ENCODE measurements around the gene AACS. TPM values are rescaled to one million over a fixed set of nuclear protein-coding genes. Genes with fewer than 3 reads are reported as not detected.

AACS gene
- total and polyA plus RNA-seq, 2 of the 8 experiments (the other 6 are each of a cell fraction or from before 2014, with no cell fraction given): 51.9 to 52.4 TPM

- no peak overlapping the region for H2AFZ ChIP-seq (ENCODE audit: low read length)
- H3K79me1 ChIP-seq (ENCODE audit: low read depth, low read length): peaks cover 12% of the 10 kb centered on the region
- no peak overlapping the region for H2BK120ac ChIP-seq (replicated peaks; ENCODE audit: low read depth, low read length)
- no peak overlapping the region for H3K4ac ChIP-seq (replicated peaks; ENCODE audit: insufficient read length, low read depth, low read length)
- H3K9me3 ChIP-seq (ENCODE audit: insufficient read depth in 2 of 2, low read depth in 1 of 2, low read length in 1 of 2): no peaks in the 10 kb centered on the region
- H3K4me1 ChIP-seq (replicated peaks in 1 of 4; ENCODE audit: control insufficient read depth in 3 of 4, insufficient read depth in 4 of 4, low read length in 3 of 4): peaks cover 0 to 4% (median 0%) of the 10 kb centered on the region in 4 experiments; a peak in 3 of 7 replicates
- H4K8ac ChIP-seq (ENCODE audit: extremely low read depth, insufficient read depth, low read length): no peak overlapping the region
- H3K23me2 ChIP-seq (ENCODE audit: low read depth, low read length): no peaks in the 10 kb centered on the region
- H3K27me3 ChIP-seq (replicated peaks in 1 of 4; ENCODE audit: control insufficient read depth in 3 of 4, extremely low read depth in 1 of 4, insufficient read depth in 3 of 4, low read length in 3 of 4): no peaks in the 10 kb centered on the region
- no peak overlapping the region for H4K5ac ChIP-seq (ENCODE audit: insufficient read length, low read depth, low read length)
- no peak for DNase-seq (ENCODE audit: low read depth in 1 of 2, low spot score in 2 of 2)
- H4K20me1 ChIP-seq (replicated peaks in 1 of 2; ENCODE audit: control insufficient read depth in 1 of 2, insufficient read depth in 2 of 2, low read length in 2 of 2): peaks cover 2 to 15% of the 10 kb centered on the region in 2 experiments
- no peak overlapping the region for H3K23ac ChIP-seq (ENCODE audit: insufficient read length)
- H3K4me2 ChIP-seq (ENCODE audit: insufficient read depth in 1 of 2, low read depth in 2 of 2, low read length in 2 of 2): no peak overlapping the region
- no peak overlapping the region for H4K91ac ChIP-seq (replicated peaks; ENCODE audit: insufficient read length, low read length)
- peaks cover 0 to 9% of the 10 kb centered on the region in 2 experiments; a peak in 2 of 4 replicates for H3K79me2 ChIP-seq (ENCODE audit: control insufficient read depth in 1 of 2, insufficient read depth in 2 of 2, low read length in 2 of 2)
- FAIRE-seq: no peak
- H3K27ac ChIP-seq (ENCODE audit: low read depth, low read length): no peak overlapping the region
- H2BK12ac ChIP-seq (ENCODE audit: low read depth, low read length): no peak overlapping the region
- no peak overlapping the region for H2BK15ac ChIP-seq (ENCODE audit: low read length)
- peaks cover 9 to 17% (median 11%) of the 10 kb centered on the region in 4 experiments; a peak in 6 of 8 replicates for H3K36me3 ChIP-seq (ENCODE audit: control insufficient read depth in 2 of 4, insufficient read depth in 4 of 4, low read length in 3 of 4)
- 85% methylated on average over 15 of the region's 15 CpGs; no CpG with 5 or more reads in 1 of the 2 experiments for WGBS, 2 experiments (ENCODE audit: extremely low coverage in 1 of 2, insufficient coverage in 1 of 2, insufficient read length in 1 of 2, insufficient replicate concordance in 2 of 2, low coverage in 1 of 2, low lambda C conversion rate in 2 of 2, missing lambda C conversion rate in 1 of 2)
- no peak overlapping the region for H3K18ac ChIP-seq (ENCODE audit: extremely low read depth, low read length)
- no peak overlapping the region for H2BK5ac ChIP-seq (ENCODE audit: low read depth, low read length)
- no peak overlapping the region for H3K9ac ChIP-seq (replicated peaks in 1 of 4; ENCODE audit: extremely low read depth in 1 of 4, low read depth in 3 of 4, low read length in 3 of 4)
- no peak overlapping the region for H3K56ac ChIP-seq (replicated peaks; ENCODE audit: insufficient read length, low read depth, low read length)
- ChIA-PET CTCF (ENCODE audit: partially characterized antibody) (interaction anchor here (0.5 to 1.5 kb wide), 3 partner anchors 9 to 34 kb away, joined by 3 to 10 read pairs (median 4); no protein-coding TSS in a partner anchor), POLR2A (ENCODE audit: partially characterized antibody) (interaction anchor here (2.1 kb wide), 1 partner anchor 11 kb away, joined by 7 read pairs; no protein-coding TSS in a partner anchor)
- no peak overlapping the region for H3K14ac ChIP-seq (ENCODE audit: insufficient read length)
- no peak overlapping the region for H2AK5ac ChIP-seq (ENCODE audit: low read depth, low read length)
- H2BK20ac ChIP-seq (ENCODE audit: low read length): no peak overlapping the region
- no peak overlapping the region for H3K4me3 ChIP-seq (ENCODE audit: extremely low read depth in 1 of 4, insufficient read depth in 2 of 4, low read depth in 3 of 4, low read length in 4 of 4)
- TF ChIP-seq CREB1 (IDR thresholded peaks at IDR 0.05) (no peak), JUN (IDR thresholded peaks at IDR 0.05; ENCODE audit: low read depth, low read length) (no peak), CHD1 (IDR thresholded peaks at IDR 0.05; ENCODE audit: low read depth, low read length) (no peak), TEAD4 (IDR thresholded peaks at IDR 0.05; ENCODE audit: low read depth, low read length) (no peak)
These were observed 33.6 kb downstream of the AACS start for GRCh38 chr12:125098676-125099408.

Data from H1 (cell line).